Adrenal gland (tissue), 12 donors: ENCODE measurements around the gene FBN3. TPM values are rescaled to one million over a fixed set of nuclear protein-coding genes. Genes with fewer than 3 reads are reported as not detected.

Experiments used
- DNase-seq, 7 donors: peaks; one replicate each; pipeline ENCODE4 v3.0.0-alpha.2; 2019 to 2020
- H3K27ac ChIP-seq, 5 donors: fragments of 200-600 bp; sonication (generic) in 4 of 5; 1 replicate in 3 of 5; 2 replicates in 2 of 5; pipeline versions ENCODE4 v1.5.1 to v1.8.0; 2016 to 2020; ENCODE audit warnings: mild to moderate bottlenecking in 1 of 5
- H3K27me3 ChIP-seq: fragments of 200-600 bp; 2 replicates; pipeline ENCODE4 v1.8.0; 2021
- H3K36me3 ChIP-seq, 2 donors: fragments of 200-600 bp; replicated peaks in 1 of 2; 1 replicate in 1 of 2; 2 replicates in 1 of 2; pipeline versions ENCODE4 v1.5.1 to v1.8.0; 2018 to 2022
- H3K4me1 ChIP-seq, 2 donors: fragments of 200-600 bp; replicated peaks in 1 of 2; 1 replicate in 1 of 2; 2 replicates in 1 of 2; pipeline versions ENCODE4 v1.5.1 to v1.8.0; 2018 to 2021
- H3K4me3 ChIP-seq, 4 donors: fragments of 200-600 bp; sonication (generic) in 3 of 4; one replicate each; pipeline ENCODE4 v1.5.1; 2016 to 2018
- H3K9me3 ChIP-seq, 3 donors: fragments of 200-600 bp; sonication (generic) in 1 of 3; replicated peaks in 1 of 3; 1 replicate in 2 of 3; 2 replicates in 1 of 3; pipeline versions ENCODE4 v1.5.1 to v1.8.0; 2016 to 2021
- POLR2A ChIP-seq, 2 donors: fragments of 450-650 bp; IDR thresholded peaks; one replicate each; pipeline ENCODE4 v1.6.1; 2017; ENCODE audit warnings: antibody characterized with exemption in 2 of 2, mild to moderate bottlenecking in 2 of 2, moderate library complexity in 1 of 2
- WGBS, 4 donors: extraction: QIAGEN DNeasy Blood & Tissue Kit in 2 of 4; methylation state at CpG; one replicate each; pipeline versions ENCODE4 v1.1.5 to v1.1.7; 2013 to 2017; 5-methylcytosine and 5-hydroxymethylcytosine counted together
- intact Hi-C, 2 donors: fragments of 100-400 bp; cut with DNase I; formaldehyde crosslinking; loops; one replicate each; pipeline versions ENCODE4 v1.14.1 to v1.15.0; 2022 to 2023
- polyA plus RNA-seq, 3 donors: library from polyadenylated mRNA; stranded (reverse); fragments of 200-250 nt in 2 of 3; fragments of 350-450 nt in 1 of 3; fragmentation: Illumina TruSeq in 1 of 3; extraction: RNeasy Lipid Tissue Mini Kit (QIAGEN cat#74804) in 1 of 3; gene quantifications; one replicate each; pipeline ENCODE4 v1.2.3, GENCODE V29; 2013 to 2014
- total RNA-seq, 9 donors: library from RNA; depleted of rRNA in 4 of 9; stranded (reverse); fragments of >200 nt in 4 of 9; fragments of 120-200 nt in 1 of 9; fragmentation: NEBNext Ultra II Directional in 1 of 9; extraction: Animal tissue kit (Norgen Biotek cat#: 25700) in 1 of 9; gene quantifications; one replicate each; pipeline versions ENCODE4 v1.1.0 to v1.2.4, GENCODE V29; 2013 to 2023
- TF ChIP-seq, protein P1 (sequence below), 6 experiments: fragments of 450-650 bp in 4 of 6; fragments of 200-600 bp in 2 of 6; sonication (generic) in 1 of 6; IDR thresholded peaks; 1 replicate in 5 of 6; 2 replicates in 1 of 6; pipeline versions ENCODE4 v1.5.1 to v1.8.0; 2016 to 2021; ENCODE audit warnings: antibody characterized with exemption in 6 of 6, mild to moderate bottlenecking in 2 of 6, moderate library complexity in 1 of 6
- donor health status: healthy with polysubstance abuse.
- donor health status: Bipolar disorder and iron deficiency.
- donor health status: DM: yes; HTN: yes; CAD: no.
- donor health status: DM: no; HTN: no; CAD: no.
- donor health status: DM: no; HTN: no; CAD: no.
- donor health status: DM: yes; HTN: yes; CAD: no.

FBN3 gene
- total and polyA plus RNA-seq, 12 donors: 0.03 to 0.64 (median 0.16) TPM; not detected in 8

DNA sequence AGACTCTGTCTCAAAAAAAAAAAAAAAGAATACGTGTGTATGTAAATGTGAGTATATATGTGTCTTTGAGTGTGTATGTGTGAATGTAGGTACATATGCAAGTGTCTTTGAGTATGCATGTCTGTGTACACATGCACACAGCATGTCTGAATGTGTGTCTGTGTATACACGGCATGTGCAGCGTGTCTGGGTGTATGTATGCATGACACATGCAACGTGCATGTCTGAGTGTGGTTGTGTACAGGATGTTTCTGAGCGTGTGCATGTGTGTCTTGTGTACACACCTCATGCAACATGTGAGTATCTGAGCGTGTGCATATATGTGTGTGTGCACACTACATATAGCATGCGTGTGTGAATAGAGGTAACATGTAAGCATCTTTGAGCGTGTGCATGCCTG, 20.8 kb downstream of the FBN3 start:
- no peak for DNase-seq
- Histone ChIP-seq H3K27me3 (no peaks in the 10 kb centered on the region), H3K4me3 (no peak overlapping the region), H3K36me3 (no peaks in the 10 kb centered on the region), H3K9me3 (no peaks in the 10 kb centered on the region), H3K27ac (no peak overlapping the region), H3K4me1 (no peaks in the 10 kb centered on the region)
- 75 to 89% (median 81%) methylated on average over 8 of the region's 8 CpGs for WGBS, 4 donors
- TF ChIP-seq POLR2A (IDR thresholded peaks at IDR 0.05): no peak
- TF ChIP-seq, protein P1, sequence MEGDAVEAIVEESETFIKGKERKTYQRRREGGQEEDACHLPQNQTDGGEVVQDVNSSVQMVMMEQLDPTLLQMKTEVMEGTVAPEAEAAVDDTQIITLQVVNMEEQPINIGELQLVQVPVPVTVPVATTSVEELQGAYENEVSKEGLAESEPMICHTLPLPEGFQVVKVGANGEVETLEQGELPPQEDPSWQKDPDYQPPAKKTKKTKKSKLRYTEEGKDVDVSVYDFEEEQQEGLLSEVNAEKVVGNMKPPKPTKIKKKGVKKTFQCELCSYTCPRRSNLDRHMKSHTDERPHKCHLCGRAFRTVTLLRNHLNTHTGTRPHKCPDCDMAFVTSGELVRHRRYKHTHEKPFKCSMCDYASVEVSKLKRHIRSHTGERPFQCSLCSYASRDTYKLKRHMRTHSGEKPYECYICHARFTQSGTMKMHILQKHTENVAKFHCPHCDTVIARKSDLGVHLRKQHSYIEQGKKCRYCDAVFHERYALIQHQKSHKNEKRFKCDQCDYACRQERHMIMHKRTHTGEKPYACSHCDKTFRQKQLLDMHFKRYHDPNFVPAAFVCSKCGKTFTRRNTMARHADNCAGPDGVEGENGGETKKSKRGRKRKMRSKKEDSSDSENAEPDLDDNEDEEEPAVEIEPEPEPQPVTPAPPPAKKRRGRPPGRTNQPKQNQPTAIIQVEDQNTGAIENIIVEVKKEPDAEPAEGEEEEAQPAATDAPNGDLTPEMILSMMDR (IDR thresholded peaks at IDR 0.05): no peak
- intact Hi-C loops: no loop called here

DNA sequence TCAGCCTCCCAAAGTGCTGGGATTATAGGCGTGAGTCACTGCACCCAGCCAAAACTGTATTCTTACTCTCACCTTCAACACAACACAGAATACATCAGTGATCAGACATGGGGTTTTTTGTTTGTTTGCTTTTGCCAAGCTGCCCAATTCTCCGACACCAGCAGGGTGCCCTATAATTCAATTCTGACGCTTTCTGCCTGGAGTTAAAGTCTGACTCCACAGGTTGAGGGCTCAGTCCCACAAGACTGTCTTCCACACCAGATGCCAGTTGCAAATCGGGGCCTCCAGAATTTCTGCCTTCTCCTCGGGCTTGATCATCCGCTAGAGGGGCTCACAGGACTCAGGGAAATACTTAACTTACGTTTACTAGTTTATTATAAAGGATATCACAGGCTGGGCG, 22.1 kb downstream of the FBN3 start:
- no peaks in the 10 kb centered on the region for H3K27me3 ChIP-seq
- H3K27ac ChIP-seq: no peak overlapping the region
- WGBS, 4 donors: 64 to 81% (median 68%) methylated on average over 8 of the region's 8 CpGs

DNA sequence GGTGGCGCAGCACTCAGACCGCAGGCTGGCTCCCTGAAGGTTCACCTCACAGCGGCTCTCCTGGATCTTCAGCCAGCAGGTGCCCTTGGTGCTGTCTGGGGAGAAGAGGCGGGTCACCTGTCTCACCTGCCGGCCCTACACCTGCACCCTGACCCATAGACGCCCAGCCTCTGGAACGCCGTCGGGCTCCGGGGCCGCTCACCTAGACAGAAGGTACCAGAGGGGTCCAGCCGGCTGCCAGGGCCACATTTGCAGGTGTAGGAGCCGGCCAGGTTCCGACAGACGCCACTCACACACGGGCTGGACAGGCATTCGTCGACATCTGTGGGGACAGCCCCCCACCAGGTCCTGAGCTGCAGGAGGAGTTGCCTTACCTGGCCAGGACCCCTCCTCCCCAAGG, 22.9 kb downstream of the FBN3 start:
- Histone ChIP-seq H3K9me3 (no peaks in the 10 kb centered on the region), H3K27ac (no peak overlapping the region), H3K4me1 (no peaks in the 10 kb centered on the region), H3K4me3 (no peak overlapping the region), H3K27me3 (no peaks in the 10 kb centered on the region), H3K36me3 (no peaks in the 10 kb centered on the region)
- WGBS, 4 donors: 83 to 87% (median 85%) methylated on average over 3 to 18 of the region's 18 CpGs; no CpG with 5 or more reads in 1 of the 4 donors
- intact Hi-C loops: no loop called here
- no peak for DNase-seq
- no peak for TF ChIP-seq POLR2A (IDR thresholded peaks at IDR 0.05)
- TF ChIP-seq, protein P1 (IDR thresholded peaks at IDR 0.05): no peak

More for the DNA sequence above, 22.1 kb downstream of the FBN3 start:
- H3K4me1 ChIP-seq: no peaks in the 10 kb centered on the region
- no peak for TF ChIP-seq POLR2A (IDR thresholded peaks at IDR 0.05)
- TF ChIP-seq, protein P1 (IDR thresholded peaks at IDR 0.05): no peak
- intact Hi-C loops: no loop called here
- H3K36me3 ChIP-seq: no peaks in the 10 kb centered on the region
- DNase-seq: no peak
- no peaks in the 10 kb centered on the region for H3K9me3 ChIP-seq
- no peak overlapping the region for H3K4me3 ChIP-seq

DNA sequence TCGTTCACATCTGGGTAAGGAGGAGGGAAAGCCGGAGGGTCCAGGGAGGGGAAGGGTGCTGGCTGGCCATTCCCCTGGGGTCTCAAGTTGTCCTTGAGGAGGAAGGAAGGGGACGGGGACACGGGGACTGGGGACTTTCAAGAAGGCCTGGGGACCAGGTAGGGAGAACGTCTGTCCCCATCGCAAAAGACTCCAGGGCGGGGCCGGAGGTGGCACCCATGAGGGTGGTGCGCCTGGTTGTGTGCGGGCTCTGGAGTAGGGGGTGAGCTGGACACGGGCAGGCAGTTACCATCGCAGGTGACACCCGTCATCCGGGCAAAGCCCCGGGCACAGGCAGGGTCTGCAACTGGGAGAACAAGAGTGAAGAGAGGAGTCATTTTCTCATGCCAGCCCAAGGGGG, 23.4 kb downstream of the FBN3 start:
- no peak overlapping the region for H3K4me3 ChIP-seq
- TF ChIP-seq, protein P1 (IDR thresholded peaks at IDR 0.05): no peak
- no peak for TF ChIP-seq POLR2A (IDR thresholded peaks at IDR 0.05)
- no peaks in the 10 kb centered on the region for H3K27me3 ChIP-seq
- DNase-seq: no peak
- intact Hi-C loops: no loop called here
- H3K36me3 ChIP-seq: no peaks in the 10 kb centered on the region
- 79 to 94% (median 90%) methylated on average over 11 to 15 of the region's 15 CpGs for WGBS, 4 donors
- H3K27ac ChIP-seq: no peak overlapping the region
- no peaks in the 10 kb centered on the region for H3K4me1 ChIP-seq
- no peaks in the 10 kb centered on the region for H3K9me3 ChIP-seq
